ENCODE measurements around the gene MBD3L2.
"Not testable (repeated sequence)": the region's sequence is repeated elsewhere in the genome, so short reads cannot be mapped to it uniquely, and the experiment has no call there.

MBD3L2 gene

GRCh38 chr19:7063764-7064418 is 14.8 kb downstream of the MBD3L2 start:
- DNase-seq: no peak

- not testable (repeated sequence) for DNase-seq
These were observed 18.0 kb downstream of the MBD3L2 start for GRCh38 chr19:7067122-7067521.

GRCh38 chr19:7067716-7068115 is 18.6 kb downstream of the MBD3L2 start:
- peak; percentile 44 for DNase-seq

- DNase-seq: no peak
These were observed 19.5 kb downstream of the MBD3L2 start for GRCh38 chr19:7068599-7068998.

- peak; percentile 96 for DNase-seq
These were observed 20.2 kb downstream of the MBD3L2 start, which contains the start of gene ZNF557 for GRCh38 chr19:7069042-7069903. TSS of gene ZNF557 (plus strand) at chr19:7069703. CDS start at chr19:7075075, 5,372 bp downstream.

GRCh38 chr19:7069904-7070226 is 20.7 kb downstream of the MBD3L2 start:
- no peak for DNase-seq

GRCh38 chr19:7072541-7072940 is 23.4 kb downstream of the MBD3L2 start:
- no peak for DNase-seq

GRCh38 chr19:7074705-7075282 is 25.7 kb downstream of the MBD3L2 start:
- DNase-seq: no peak

- no peak for DNase-seq
These were observed 27.0 kb downstream of the MBD3L2 start for GRCh38 chr19:7076151-7076550.

GRCh38 chr19:7078008-7078407 is 28.9 kb downstream of the MBD3L2 start:
- DNase-seq: no peak

GRCh38 chr19:7083076-7083956 is 34.2 kb downstream of the MBD3L2 start:
- peak; percentile 10 for DNase-seq

- no peak for DNase-seq
These were observed 39.9 kb downstream of the MBD3L2 start for GRCh38 chr19:7088999-7089398.

GRCh38 chr19:7098096-7098495 is 49.0 kb downstream of the MBD3L2 start:
- no peak for DNase-seq

- DNase-seq: peak; percentile 89
These were observed 49.8 kb downstream of the MBD3L2 start for GRCh38 chr19:7098701-7099596.

- no peak for DNase-seq
These were observed 50.4 kb downstream of the MBD3L2 start for GRCh38 chr19:7099597-7099921.
